SJSA1 (cell line): Measurements from ENCODE around the gene FECH. TPM values are rescaled to one million over a fixed set of nuclear protein-coding genes. Genes with fewer than 3 reads are reported as not detected.
"Not testable (repeated sequence)": the region's sequence is repeated elsewhere in the genome, so short reads cannot be mapped to it uniquely, and the experiment has no call there.

ENCODE experiments used
- DNase-seq, 2 experiments: peaks; one replicate each; pipeline ENCODE4 v3.0.0-alpha.2; 2015 to 2020; ENCODE audit warnings: low spot score in 2 of 2, low read depth in 1 of 2
- H3K27ac ChIP-seq: fragments of 250-450 bp; sonication (Bioruptor Pico); 2 replicates; pipeline ENCODE4 v1.5.1; 2020; ENCODE audit warnings: mild to moderate bottlenecking, moderate library complexity
- H3K27me3 ChIP-seq: fragments of 250-450 bp; sonication (Bioruptor Pico); replicated peaks from 2 replicates; pipeline ENCODE4 v1.5.1; 2020; ENCODE audit warnings: mild to moderate bottlenecking, moderate library complexity
- H3K36me3 ChIP-seq: fragments of 250-450 bp; sonication (Bioruptor Pico); 2 replicates; pipeline ENCODE4 v1.5.1; 2020; ENCODE audit warnings: mild to moderate bottlenecking
- H3K4me1 ChIP-seq: fragments of 250-450 bp; sonication (Bioruptor Pico); replicated peaks from 2 replicates; pipeline ENCODE4 v1.6.1; 2021; ENCODE audit warnings: mild to moderate bottlenecking
- H3K4me3 ChIP-seq: fragments of 250-450 bp; sonication (Bioruptor Pico); 2 replicates; pipeline ENCODE4 v1.5.1; 2020; ENCODE audit warnings: mild to moderate bottlenecking
- H3K9me3 ChIP-seq: fragments of 250-450 bp; sonication (Bioruptor Pico); replicated peaks from 2 replicates; pipeline ENCODE4 v1.5.1; 2020; ENCODE audit warnings: mild to moderate bottlenecking
- total RNA-seq: library from RNA; depleted of rRNA; stranded (reverse); fragments of >200 nt; shearing (Covaris generic); gene quantifications from 2 replicates; pipeline ENCODE4 v1.2.3, GENCODE V29; 2014

FECH gene
- total RNA-seq, 1 experiment from 2014 or later, result 42.8 TPM

GRCh38 chr18:57595347-57595746 is 8.8 kb upstream of the FECH start:
- no peak for DNase-seq
- Histone ChIP-seq H3K4me3 (no peak overlapping the region), H3K36me3 (peaks cover 23% of the 10 kb centered on the region), H3K9me3 (no peaks in the 10 kb centered on the region), H3K27me3 (no peaks in the 10 kb centered on the region), H3K27ac (no peak overlapping the region), H3K4me1 (no peaks in the 10 kb centered on the region)

GRCh38 chr18:57592716-57593115 is 6.2 kb upstream of the FECH start:
- not testable (repeated sequence) for DNase-seq, H3K27me3 ChIP-seq, H3K36me3 ChIP-seq, H3K9me3 ChIP-seq, H3K4me3 ChIP-seq, H3K4me1 ChIP-seq, H3K27ac ChIP-seq

GRCh38 chr18:57589161-57589560 is 2.7 kb upstream of the FECH start:
- Histone ChIP-seq H3K27me3 (no peaks in the 10 kb centered on the region), H3K4me3 (no peak overlapping the region), H3K4me1 (peaks cover 16% of the 10 kb centered on the region), H3K36me3 (peaks cover 5% of the 10 kb centered on the region), H3K27ac (no peak overlapping the region), H3K9me3 (no peaks in the 10 kb centered on the region)
- DNase-seq, result no peak

- peaks cover 16% of the 10 kb centered on the region for H3K4me1 ChIP-seq
- H3K4me3 ChIP-seq, result peak overlapping the region; percentile 81
- peak overlapping the region; percentile 41 for H3K27ac ChIP-seq
- H3K36me3 ChIP-seq, result peaks cover 9% of the 10 kb centered on the region
- peak in 1 of 2 experiments; percentile 9 for DNase-seq
- H3K27me3 ChIP-seq, result no peaks in the 10 kb centered on the region
- no peaks in the 10 kb centered on the region for H3K9me3 ChIP-seq
Observed at GRCh38 chr18:57587098-57587661, 678 bp upstream of the FECH start.

- Histone ChIP-seq H3K4me3 (peak overlapping the region; percentile 81), H3K27ac (no peak overlapping the region; the same call in 1 of the 2 replicates), H3K4me1 (peaks cover 16% of the 10 kb centered on the region), H3K36me3 (peaks cover 14% of the 10 kb centered on the region), H3K9me3 (no peaks in the 10 kb centered on the region), H3K27me3 (no peaks in the 10 kb centered on the region)
- no peak for DNase-seq
Observed at GRCh38 chr18:57585855-57586250, 649 bp downstream of the FECH start.

- no peaks in the 10 kb centered on the region for H3K9me3 ChIP-seq
- H3K27ac ChIP-seq, result no peak overlapping the region
- no peak for DNase-seq
- H3K4me3 ChIP-seq, result peak overlapping the region; percentile 81
- peaks cover 14% of the 10 kb centered on the region for H3K36me3 ChIP-seq
- peaks cover 16% of the 10 kb centered on the region for H3K4me1 ChIP-seq
- no peaks in the 10 kb centered on the region for H3K27me3 ChIP-seq
Observed at GRCh38 chr18:57585421-57585820, 1.1 kb downstream of the FECH start.

- Histone ChIP-seq H3K27ac (no peak overlapping the region), H3K4me3 (no peak overlapping the region), H3K36me3 (peaks cover 19% of the 10 kb centered on the region), H3K4me1 (peaks cover 16% of the 10 kb centered on the region), H3K9me3 (no peaks in the 10 kb centered on the region), H3K27me3 (no peaks in the 10 kb centered on the region)
- no peak for DNase-seq
Observed at GRCh38 chr18:57584444-57584843, 2.1 kb downstream of the FECH start.

GRCh38 chr18:57583297-57583835 is 3.1 kb downstream of the FECH start:
- H3K4me1 ChIP-seq, result peaks cover 16% of the 10 kb centered on the region
- no peak for DNase-seq
- no peak overlapping the region for H3K27ac ChIP-seq
- peaks cover 23% of the 10 kb centered on the region for H3K36me3 ChIP-seq
- no peak overlapping the region for H3K4me3 ChIP-seq
- no peaks in the 10 kb centered on the region for H3K27me3 ChIP-seq
- no peaks in the 10 kb centered on the region for H3K9me3 ChIP-seq

- 0 out of 2 replicates have a peak, but pooled peaks cover 5% of the 10 kb centered on the region for H3K27me3 ChIP-seq
- H3K27ac ChIP-seq, result no peak overlapping the region
- no peak overlapping the region for H3K4me3 ChIP-seq
- H3K36me3 ChIP-seq, result peaks cover 37% of the 10 kb centered on the region
- H3K9me3 ChIP-seq, result no peaks in the 10 kb centered on the region
- H3K4me1 ChIP-seq, result peaks cover 11% of the 10 kb centered on the region
- no peak for DNase-seq
Observed at GRCh38 chr18:57581301-57581934, 5.1 kb downstream of the FECH start.

GRCh38 chr18:57579934-57580333 is 6.6 kb downstream of the FECH start:
- Histone ChIP-seq H3K27me3 (0 out of 2 replicates have a peak, but pooled peaks cover 5% of the 10 kb centered on the region), H3K27ac (no peak overlapping the region), H3K36me3 (peaks cover 36% of the 10 kb centered on the region), H3K4me3 (no peak overlapping the region), H3K4me1 (peaks cover under 1% of the 10 kb centered on the region; the same call in 1 of the 2 replicates), H3K9me3 (no peaks in the 10 kb centered on the region)
- no peak for DNase-seq

- Histone ChIP-seq H3K9me3 (no peaks in the 10 kb centered on the region), H3K27ac (no peak overlapping the region), H3K36me3 (peaks cover 46% of the 10 kb centered on the region), H3K27me3 (0 out of 2 replicates have a peak, but pooled peaks cover 5% of the 10 kb centered on the region), H3K4me1 (no peaks in the 10 kb centered on the region), H3K4me3 (no peak overlapping the region)
- DNase-seq, result no peak
Observed at GRCh38 chr18:57576316-57576715, 10.2 kb downstream of the FECH start.

- no peak for DNase-seq
- H3K36me3 ChIP-seq, result peaks cover 50% of the 10 kb centered on the region
Observed at GRCh38 chr18:57575542-57575941, 11.0 kb downstream of the FECH start.

GRCh38 chr18:57574866-57575265 is 11.6 kb downstream of the FECH start:
- peaks cover 57% of the 10 kb centered on the region for H3K36me3 ChIP-seq
- no peaks in the 10 kb centered on the region for H3K9me3 ChIP-seq
- DNase-seq, result no peak
- H3K27ac ChIP-seq, result no peak overlapping the region
- 0 out of 2 replicates have a peak, but pooled peaks cover 5% of the 10 kb centered on the region for H3K27me3 ChIP-seq
- no peaks in the 10 kb centered on the region for H3K4me1 ChIP-seq
- H3K4me3 ChIP-seq, result no peak overlapping the region

More at GRCh38 chr18:57575542-57575941, 11.0 kb downstream of the FECH start:
- H3K9me3 ChIP-seq, result no peaks in the 10 kb centered on the region
- no peak overlapping the region for H3K27ac ChIP-seq
- H3K27me3 ChIP-seq, result 0 out of 2 replicates have a peak, but pooled peaks cover 5% of the 10 kb centered on the region
- H3K4me1 ChIP-seq, result no peaks in the 10 kb centered on the region
- no peak overlapping the region for H3K4me3 ChIP-seq

GRCh38 chr18:57570162-57570561 is 16.3 kb downstream of the FECH start:
- no peak for DNase-seq
- Histone ChIP-seq H3K9me3 (no peaks in the 10 kb centered on the region), H3K4me3 (no peak overlapping the region), H3K4me1 (no peaks in the 10 kb centered on the region), H3K27ac (no peak overlapping the region), H3K36me3 (peaks cover 64% of the 10 kb centered on the region), H3K27me3 (no peaks in the 10 kb centered on the region)
